Skeletal muscle cell (primary cell): ENCODE data around the gene CLTC.
A peak's percentile ranks its signal among the peaks of the same experiment; 100 is the strongest.
"Not testable (repeated sequence)": the region's sequence is repeated elsewhere in the genome, so short reads cannot be mapped to it uniquely, and the experiment has no call there.

Experiments used
- DNase-seq: peaks from one replicate; pipeline ENCODE4 v3.0.0-alpha.2; 2010; ENCODE audit warnings: low read depth
- H3K4me3 ChIP-seq: 2 replicates; pipeline ENCODE4 v1.5.1; 2011; ENCODE audit warnings: low read depth, mild to moderate bottlenecking, control low read depth, low read length, moderate library complexity

Gene CLTC

GRCh38 chr17:59632398-59632797, 12.7 kb downstream of the CLTC start:
- DNase-seq = no peak
- no peak overlapping the region for H3K4me3 ChIP-seq

DNA sequence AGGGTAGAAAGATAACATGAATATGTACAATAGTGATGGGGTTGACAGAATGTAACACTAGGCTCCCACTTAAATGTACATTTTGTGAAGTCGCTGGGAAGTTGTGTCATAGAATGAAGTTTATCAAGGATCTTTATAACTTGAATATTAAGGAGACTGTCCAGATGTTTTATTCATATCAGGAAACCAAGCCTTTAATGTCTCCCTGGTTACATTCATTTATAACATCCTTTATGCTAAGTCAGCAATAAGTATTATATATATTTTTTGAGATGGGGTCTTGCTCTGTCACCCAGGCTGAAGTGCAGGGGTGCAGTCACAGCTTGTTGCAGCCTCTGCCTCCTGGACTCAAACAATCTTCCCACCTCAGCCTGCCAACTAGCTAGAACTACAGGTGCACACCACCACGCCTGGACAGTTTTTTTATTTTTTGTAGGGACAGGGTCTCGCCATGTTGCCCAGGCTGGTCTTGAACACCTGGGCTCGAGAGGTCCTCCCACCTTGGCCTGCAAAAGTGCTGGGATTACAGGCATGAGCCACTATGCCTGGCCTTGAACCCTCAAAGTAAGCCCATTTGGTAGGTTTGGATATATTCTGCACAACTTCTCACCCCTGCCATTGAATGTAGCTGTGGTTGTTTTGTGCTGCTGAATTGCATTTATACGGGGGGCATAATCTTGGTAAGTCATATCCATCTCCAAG, 14.1 kb downstream of the CLTC start:
- DNase-seq = no peak
- H3K4me3 ChIP-seq = no peak overlapping the region

- DNase-seq = no peak
- H3K4me3 ChIP-seq = no peak overlapping the region
Observed at GRCh38 chr17:59634632-59635541, 15.2 kb downstream of the CLTC start.

- H3K4me3 ChIP-seq = no peak overlapping the region
- DNase-seq = no peak
Observed at GRCh38 chr17:59637611-59638310, 18.1 kb downstream of the CLTC start.

- H3K4me3 ChIP-seq = no peak overlapping the region
- no peak for DNase-seq
Observed at GRCh38 chr17:59638553-59638952, 18.9 kb downstream of the CLTC start.

DNA sequence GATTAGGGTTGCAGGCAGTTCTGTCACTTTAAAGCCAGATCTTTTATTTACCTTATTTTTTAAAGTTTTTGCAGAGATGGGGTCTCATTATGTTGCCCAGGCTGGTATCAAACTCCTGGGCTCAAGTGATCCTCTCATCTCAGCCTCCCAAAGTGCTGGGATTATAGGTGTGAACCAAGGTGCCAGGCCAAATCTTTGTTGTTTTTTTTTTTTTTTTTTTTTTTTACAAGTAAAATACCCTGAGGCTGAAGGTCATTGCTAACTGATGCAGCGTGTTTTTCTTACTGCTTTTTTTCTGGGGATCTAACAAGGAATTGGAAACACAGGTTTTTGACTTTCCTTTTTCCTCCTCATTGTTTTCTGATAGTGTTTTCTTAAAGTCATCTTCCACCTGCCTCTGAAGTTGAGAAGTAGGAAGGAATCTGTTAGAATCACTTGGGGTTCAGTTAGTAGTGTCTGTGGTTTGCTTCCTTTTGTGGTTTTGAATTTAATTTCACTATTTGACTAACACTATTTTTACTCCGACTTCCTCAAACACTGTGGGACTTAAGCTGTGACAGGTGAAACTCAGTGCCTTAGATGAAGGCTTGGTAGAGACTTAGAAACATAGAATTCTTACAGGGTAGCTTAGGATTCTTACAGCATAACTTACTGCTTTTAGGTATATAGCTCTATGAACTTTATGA, 22.2 kb downstream of the CLTC start:
- no peak overlapping the region for H3K4me3 ChIP-seq
- no peak for DNase-seq

DNA sequence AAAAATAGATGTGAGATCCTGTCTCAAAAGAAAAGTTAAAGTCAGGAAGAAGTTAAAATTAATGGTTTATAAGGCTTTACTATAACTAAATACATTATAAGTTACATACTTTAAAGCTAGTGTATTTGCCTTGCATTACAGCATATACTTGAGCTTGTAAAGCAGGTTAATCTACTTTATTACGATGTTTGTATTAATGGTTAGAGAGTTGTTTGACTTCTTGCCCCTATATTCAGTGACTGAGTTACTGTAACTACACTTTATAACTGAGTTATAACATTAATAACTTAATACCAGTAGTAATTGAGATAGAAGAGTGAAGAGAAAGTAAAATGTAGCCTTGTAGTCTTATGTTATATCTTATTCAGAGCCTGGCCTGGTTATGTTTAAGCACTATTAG, 22.9 kb downstream of the CLTC start:
- DNase-seq = no peak
- H3K4me3 ChIP-seq = no peak overlapping the region

GRCh38 chr17:59643159-59644140, 23.8 kb downstream of the CLTC start:
- no peak overlapping the region for H3K4me3 ChIP-seq
- no peak for DNase-seq

GRCh38 chr17:59647288-59647687, 27.6 kb downstream of the CLTC start:
- DNase-seq = no peak
- H3K4me3 ChIP-seq = no peak overlapping the region

- no peak overlapping the region for H3K4me3 ChIP-seq
Observed at GRCh38 chr17:59649886-59650285, 30.2 kb downstream of the CLTC start.

DNA sequence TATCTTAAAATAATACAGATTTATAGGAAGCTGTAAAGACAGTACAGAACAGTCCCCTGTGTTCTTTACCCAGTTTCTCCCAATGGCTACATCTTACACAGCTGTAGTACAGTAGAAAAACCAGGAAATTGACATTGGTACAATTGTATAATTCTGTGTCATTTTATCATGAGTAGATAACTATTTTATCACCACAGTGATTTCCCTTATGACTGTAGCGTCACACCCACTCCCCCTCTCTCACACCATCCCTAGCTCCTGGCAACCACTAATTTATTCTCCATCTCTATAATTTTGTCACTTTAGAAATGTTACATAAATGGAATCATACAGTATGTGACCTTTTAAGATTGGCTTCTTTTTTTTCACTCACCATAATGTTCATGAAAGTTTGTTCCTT, 30.9 kb downstream of the CLTC start:
- no peak overlapping the region for H3K4me3 ChIP-seq
- no peak for DNase-seq

More at GRCh38 chr17:59649886-59650285, 30.2 kb downstream of the CLTC start:
- no peak for DNase-seq

DNA sequence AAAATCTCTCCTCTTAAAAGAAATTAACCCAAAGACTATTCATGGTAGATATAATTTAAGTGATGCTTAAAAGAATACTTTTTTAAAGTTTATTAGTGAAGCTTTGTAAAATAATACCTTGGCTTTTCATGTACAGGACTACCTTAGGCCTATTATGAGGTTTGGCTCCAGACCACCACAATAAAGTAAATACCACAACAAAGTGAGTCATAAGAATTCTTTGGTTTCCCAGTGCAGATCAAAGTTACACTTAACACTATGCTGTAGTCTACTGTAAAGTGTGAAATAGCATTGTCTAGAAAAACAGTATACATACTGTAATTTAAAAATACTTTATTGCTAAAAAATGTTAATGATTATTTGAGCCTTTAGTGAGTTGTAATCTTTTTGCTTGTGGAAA, 31.7 kb downstream of the CLTC start:
- no peak for DNase-seq

GRCh38 chr17:59652119-59652518, 32.4 kb downstream of the CLTC start:
- peak; percentile 30 for DNase-seq
- no peak overlapping the region for H3K4me3 ChIP-seq

More for the DNA sequence above, 31.7 kb downstream of the CLTC start:
- H3K4me3 ChIP-seq = no peak overlapping the region

DNA sequence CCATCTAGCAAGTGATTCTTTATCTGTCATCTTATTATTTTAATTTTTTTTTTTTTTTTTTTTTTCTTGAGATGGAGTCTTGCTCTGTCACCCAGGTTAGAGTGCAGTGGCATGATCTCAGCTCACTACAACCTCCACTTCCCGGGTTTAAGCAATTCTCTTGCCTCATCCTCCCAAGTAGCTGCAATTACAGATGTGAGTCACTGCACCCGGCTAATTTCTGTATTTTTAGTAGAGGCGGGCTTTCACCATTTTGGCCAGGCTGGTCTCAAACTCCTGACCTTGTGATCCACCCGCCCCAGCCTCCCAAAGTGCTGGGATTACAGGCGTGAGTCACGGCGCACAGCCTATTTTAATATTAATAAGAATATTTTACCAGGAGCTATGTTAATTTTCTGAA, 36.9 kb downstream of the CLTC start:
- DNase-seq = peak; percentile 62
- not testable (repeated sequence) for H3K4me3 ChIP-seq

DNA sequence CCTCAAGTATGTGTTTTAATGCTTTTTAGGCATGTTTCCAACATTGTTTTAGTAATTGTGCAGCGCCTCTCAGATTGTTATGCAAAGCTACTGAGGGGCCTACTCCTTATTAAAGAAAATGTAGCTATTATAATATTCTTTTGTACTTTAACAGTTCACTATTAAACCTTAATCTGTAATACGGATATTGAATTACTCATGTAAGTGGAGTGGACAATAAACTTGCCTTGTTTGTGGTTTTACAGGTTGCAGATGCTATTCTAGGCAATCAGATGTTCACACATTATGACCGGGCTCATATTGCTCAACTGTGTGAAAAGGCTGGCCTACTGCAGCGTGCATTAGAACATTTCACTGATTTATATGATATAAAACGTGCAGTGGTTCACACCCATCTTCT, 46.5 kb downstream of the CLTC start:
- H3K4me3 ChIP-seq = no peak overlapping the region
- DNase-seq = no peak

DNA sequence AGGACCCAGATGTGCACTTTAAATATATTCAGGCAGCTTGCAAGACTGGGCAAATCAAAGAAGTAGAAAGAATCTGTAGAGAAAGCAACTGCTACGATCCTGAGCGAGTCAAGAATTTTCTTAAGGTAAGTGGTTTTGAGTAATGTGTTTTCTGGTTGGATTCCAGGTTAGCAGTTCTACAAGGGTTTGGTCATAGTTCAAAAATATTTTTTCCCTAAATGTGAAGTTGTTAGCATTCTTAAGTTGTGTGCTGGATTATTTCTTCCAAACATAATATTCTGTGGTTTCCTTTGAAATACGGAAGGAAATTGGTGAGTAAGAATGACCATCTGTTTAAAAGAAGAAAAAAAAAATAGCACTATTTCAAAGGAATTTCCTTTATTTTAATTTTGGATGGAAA, 49.1 kb downstream of the CLTC start:
- H3K4me3 ChIP-seq = no peak overlapping the region
- peak; percentile 57 for DNase-seq

- no peak for DNase-seq
- no peak overlapping the region for H3K4me3 ChIP-seq
Observed at GRCh38 chr17:59669411-59669810, 49.7 kb downstream of the CLTC start.

- no peak overlapping the region for H3K4me3 ChIP-seq
- DNase-seq = no peak
Observed at GRCh38 chr17:59669944-59670343, 50.2 kb downstream of the CLTC start.

- DNase-seq = no peak
- H3K4me3 ChIP-seq = no peak overlapping the region
Observed at GRCh38 chr17:59671386-59671785, 51.7 kb downstream of the CLTC start.
